Right atrium auricular region (tissue), 2 donors: Measurements from ENCODE around the gene ZDHHC20. TPM values are rescaled to one million over a fixed set of nuclear protein-coding genes. Genes with fewer than 3 reads are reported as not detected.

Experiments
- DNase-seq: peaks from one replicate; pipeline ENCODE4 v3.0.0-alpha.2; 2019; ENCODE audit warnings: low spot score
- H3K27ac ChIP-seq, 2 donors: fragments of 200-600 bp; sonication (generic); 1 replicate in 1 of 2; 2 replicates in 1 of 2; pipeline ENCODE4 v1.5.1; 2016 to 2019
- H3K27me3 ChIP-seq, 2 donors: fragments of 200-600 bp; sonication (generic); one replicate each; pipeline versions ENCODE4 v1.5.1 to v1.6.0; 2017 to 2019
- H3K36me3 ChIP-seq: fragments of 200-600 bp; sonication (generic); one replicate; pipeline ENCODE4 v1.5.1; 2016
- H3K4me1 ChIP-seq, 2 donors: fragments of 200-600 bp; sonication (generic); one replicate each; pipeline versions ENCODE4 v1.5.1 to v1.6.0; 2017 to 2019
- H3K4me3 ChIP-seq, 2 donors: fragments of 200-600 bp; sonication (generic); 1 replicate in 1 of 2; 2 replicates in 1 of 2; pipeline ENCODE4 v1.5.1; 2017 to 2019; ENCODE audit warnings: mild to moderate bottlenecking in 1 of 2, moderate library complexity in 1 of 2
- H3K9me3 ChIP-seq, 2 donors: fragments of 200-600 bp; sonication (generic); one replicate each; pipeline ENCODE4 v1.5.1; 2019
- CTCF ChIP-seq, 2 donors: fragments of 200-600 bp; sonication (generic); IDR thresholded peaks; one replicate each; pipeline ENCODE4 v1.5.1; 2019; ENCODE audit warnings: antibody characterized with exemption in 2 of 2
- total RNA-seq, 2 donors: library from RNA; depleted of rRNA; stranded (reverse); fragments of >200 nt; gene quantifications; one replicate each; pipeline ENCODE4 v1.1.0, GENCODE V29; 2016

ZDHHC20 gene
- total RNA-seq, 2 donors from 2014 or later = 19.7 to 26.5 TPM

GRCh38 chr13:21344662-21345176, 114.4 kb downstream of the ZDHHC20 start:
- H3K4me3 ChIP-seq = no peak overlapping the region
- H3K9me3 ChIP-seq = no peaks in the 10 kb centered on the region
- no peak for TF ChIP-seq CTCF (IDR thresholded peaks at IDR 0.05)
- H3K27me3 ChIP-seq = no peaks in the 10 kb centered on the region
- no peak for DNase-seq
- no peaks in the 10 kb centered on the region for H3K36me3 ChIP-seq
- no peaks in the 10 kb centered on the region for H3K4me1 ChIP-seq
- H3K27ac ChIP-seq = no peak overlapping the region

GRCh38 chr13:21343659-21344058, 115.4 kb downstream of the ZDHHC20 start:
- no peak overlapping the region for H3K4me3 ChIP-seq
- H3K4me1 ChIP-seq = no peaks in the 10 kb centered on the region
- H3K9me3 ChIP-seq = no peaks in the 10 kb centered on the region
- no peaks in the 10 kb centered on the region for H3K27me3 ChIP-seq
- no peak for DNase-seq
- no peak overlapping the region for H3K27ac ChIP-seq
- H3K36me3 ChIP-seq = no peaks in the 10 kb centered on the region
- no peak for TF ChIP-seq CTCF (IDR thresholded peaks at IDR 0.05)

- no peaks in the 10 kb centered on the region for H3K27me3 ChIP-seq
- DNase-seq = no peak
- no peak for TF ChIP-seq CTCF (IDR thresholded peaks at IDR 0.05)
Observed at GRCh38 chr13:21342699-21343442, 116.2 kb downstream of the ZDHHC20 start.

GRCh38 chr13:21341637-21342422, 117.3 kb downstream of the ZDHHC20 start:
- H3K27ac ChIP-seq = no peak overlapping the region
- no peaks in the 10 kb centered on the region for H3K9me3 ChIP-seq
- DNase-seq = no peak
- no peaks in the 10 kb centered on the region for H3K4me1 ChIP-seq
- H3K4me3 ChIP-seq = no peak overlapping the region
- TF ChIP-seq CTCF (IDR thresholded peaks at IDR 0.05) = no peak
- no peaks in the 10 kb centered on the region for H3K27me3 ChIP-seq
- no peaks in the 10 kb centered on the region for H3K36me3 ChIP-seq

More at GRCh38 chr13:21342699-21343442, 116.2 kb downstream of the ZDHHC20 start:
- H3K9me3 ChIP-seq = no peaks in the 10 kb centered on the region
- H3K36me3 ChIP-seq = no peaks in the 10 kb centered on the region
- H3K27ac ChIP-seq = no peak overlapping the region
- H3K4me1 ChIP-seq = no peaks in the 10 kb centered on the region
- H3K4me3 ChIP-seq = no peak overlapping the region

GRCh38 chr13:21338639-21339278, 120.3 kb downstream of the ZDHHC20 start:
- no peaks in the 10 kb centered on the region for H3K9me3 ChIP-seq
- no peaks in the 10 kb centered on the region for H3K36me3 ChIP-seq
- no peak for TF ChIP-seq CTCF (IDR thresholded peaks at IDR 0.05)
- no peaks in the 10 kb centered on the region for H3K27me3 ChIP-seq
- no peak overlapping the region for H3K27ac ChIP-seq
- no peak overlapping the region for H3K4me3 ChIP-seq
- H3K4me1 ChIP-seq = no peaks in the 10 kb centered on the region
- no peak for DNase-seq
